HG03135 (cell line): Measurements from ENCODE around the gene TRANK1.
A peak's percentile ranks its signal among the peaks of the same experiment; 100 is the strongest.

Experiments
- ATAC-seq: cut with Tn5 transposase; IDR thresholded peaks from one replicate; pipeline ENCODE4 v1.9.1; 2021; ENCODE audit warnings: mild to moderate bottlenecking, moderate library complexity; ENCODE audit not compliant: unreplicated experiment

Gene TRANK1

GRCh38 chr3:36811768-36812167 is 133.1 kb downstream of the TRANK1 start:
- no peak for ATAC-seq

DNA sequence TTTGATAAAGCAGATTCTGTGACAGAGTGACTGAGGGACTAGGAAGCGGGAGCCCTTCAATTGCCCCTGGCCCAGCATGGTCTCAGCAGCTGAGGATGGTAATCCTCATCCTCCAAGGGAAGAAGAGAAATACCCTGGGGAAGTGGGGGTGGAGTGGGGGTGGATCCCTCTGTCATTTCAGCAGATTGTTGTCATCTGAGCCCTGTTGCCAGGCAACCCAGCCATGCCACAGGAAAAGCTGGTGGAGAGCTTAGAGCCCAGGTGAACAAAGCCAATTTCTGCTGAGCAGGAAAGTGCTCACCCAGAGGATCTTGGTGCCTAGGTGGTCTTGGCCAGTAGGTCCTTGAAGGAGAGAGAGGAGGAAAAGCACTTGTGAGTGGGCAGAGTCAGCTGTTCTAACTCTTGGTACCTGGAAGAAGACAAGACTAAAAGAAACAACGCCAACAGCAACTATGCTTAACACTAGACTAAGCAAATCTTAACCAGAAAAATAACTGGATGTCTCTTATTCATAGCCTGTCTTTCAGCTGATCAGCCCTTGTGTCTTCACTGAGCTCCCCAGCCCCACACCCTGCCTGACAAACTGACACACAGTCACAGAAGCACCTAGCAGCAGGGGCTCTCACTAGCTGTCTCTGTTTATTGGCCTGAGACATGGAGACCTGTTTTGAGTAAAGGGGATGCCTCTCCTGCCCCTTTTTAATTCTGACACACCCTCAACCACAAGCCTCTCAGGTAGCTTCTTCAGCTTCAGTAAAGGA is 140.4 kb downstream of the TRANK1 start:
- ATAC-seq: no peak

DNA sequence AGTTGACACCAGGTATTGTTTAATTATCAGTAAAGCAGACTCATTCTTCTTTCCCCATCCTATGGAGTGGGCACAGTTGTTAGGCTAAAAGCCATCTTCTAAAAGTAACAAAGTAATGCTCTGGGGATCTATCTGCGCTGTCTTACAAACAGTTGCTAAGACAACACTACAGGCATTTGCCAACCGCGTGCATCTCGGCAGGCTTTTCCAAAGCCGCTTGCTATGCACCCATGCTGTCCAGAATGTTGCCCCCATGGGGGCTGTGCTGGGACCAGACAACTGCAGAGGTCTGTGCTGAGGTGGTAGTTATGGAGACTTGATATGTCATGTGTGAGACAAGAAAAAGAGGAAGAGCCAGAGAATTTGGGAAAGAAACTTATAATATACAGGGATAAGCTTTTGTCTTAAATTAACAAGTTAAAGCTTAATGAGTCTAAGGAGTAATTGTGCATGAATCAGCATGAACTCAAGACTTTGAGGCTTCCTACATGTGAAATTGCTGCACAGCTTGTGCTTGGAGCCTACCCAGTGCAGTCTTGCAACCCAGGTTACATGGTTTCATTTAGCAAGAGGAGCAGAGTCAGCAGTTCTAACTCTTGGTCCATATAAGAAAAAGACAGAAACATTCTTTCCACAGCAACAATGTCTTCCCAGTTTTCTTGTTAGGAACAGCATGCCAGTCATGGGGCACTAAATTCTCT is 141.6 kb downstream of the TRANK1 start:
- ATAC-seq: no peak

GRCh38 chr3:36800533-36801116 is 144.2 kb downstream of the TRANK1 start:
- no peak for ATAC-seq

DNA sequence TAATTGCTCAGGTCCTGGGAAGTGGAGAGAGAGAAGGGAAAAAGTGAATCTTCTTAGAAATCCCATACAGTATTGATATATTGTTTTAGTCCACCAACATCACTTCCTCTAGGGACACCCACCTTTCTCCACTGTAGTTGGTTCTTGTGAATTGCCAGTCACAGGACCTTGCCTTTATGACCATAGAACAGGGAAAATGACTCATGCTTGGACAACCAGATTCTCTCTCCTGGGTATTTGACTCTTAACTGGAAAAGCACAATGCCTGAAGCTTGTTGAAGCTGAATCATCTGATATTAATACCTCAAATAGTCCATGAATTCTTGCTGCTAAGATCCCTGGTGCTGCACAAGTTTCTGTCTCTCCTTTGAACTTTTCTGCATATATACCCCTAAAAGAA is 148.0 kb downstream of the TRANK1 start:
- no peak for ATAC-seq

- ATAC-seq: no peak
Measured at GRCh38 chr3:36796161-36796560, 148.7 kb downstream of the TRANK1 start.

DNA sequence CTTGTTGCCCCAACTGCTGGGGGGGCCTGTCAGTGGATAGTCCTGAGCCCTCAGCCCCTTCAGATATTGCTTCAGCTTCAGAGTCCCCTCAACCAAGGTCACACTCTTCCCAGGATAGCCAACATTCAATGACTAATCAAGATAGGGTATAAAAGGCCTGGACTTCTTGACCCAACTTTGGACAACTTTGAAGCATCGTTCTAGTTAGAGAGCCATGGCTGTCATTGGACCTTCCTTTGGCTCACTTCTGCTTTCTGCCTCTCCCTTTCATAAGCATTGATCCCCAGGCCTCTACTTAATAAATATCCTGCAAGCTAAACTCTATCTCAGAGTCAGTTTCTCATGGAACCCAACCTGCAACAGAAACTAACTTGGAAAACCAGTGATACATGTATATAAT is 149.2 kb downstream of the TRANK1 start:
- no peak for ATAC-seq

GRCh38 chr3:36792342-36792741 is 152.5 kb downstream of the TRANK1 start:
- ATAC-seq: no peak

DNA sequence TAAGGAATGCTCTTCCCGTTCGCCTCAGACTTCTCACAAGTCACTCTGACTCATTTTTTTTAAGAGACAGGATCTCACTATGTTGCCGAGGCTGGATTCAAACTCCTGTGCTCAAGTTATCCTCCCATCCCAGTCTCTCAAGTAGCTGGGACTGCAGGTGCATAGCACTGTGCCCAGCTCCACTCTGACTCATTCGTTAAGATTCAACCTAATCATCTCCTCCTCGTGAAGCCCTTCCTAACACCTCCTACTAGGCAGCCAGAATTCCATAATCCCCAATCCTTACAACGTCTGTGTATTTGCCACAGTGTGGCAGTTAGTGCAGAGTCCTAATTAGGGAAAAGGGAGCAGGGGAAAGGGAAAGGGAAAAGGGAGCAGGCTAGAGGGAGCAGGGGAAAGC is 154.1 kb downstream of the TRANK1 start:
- no peak for ATAC-seq

DNA sequence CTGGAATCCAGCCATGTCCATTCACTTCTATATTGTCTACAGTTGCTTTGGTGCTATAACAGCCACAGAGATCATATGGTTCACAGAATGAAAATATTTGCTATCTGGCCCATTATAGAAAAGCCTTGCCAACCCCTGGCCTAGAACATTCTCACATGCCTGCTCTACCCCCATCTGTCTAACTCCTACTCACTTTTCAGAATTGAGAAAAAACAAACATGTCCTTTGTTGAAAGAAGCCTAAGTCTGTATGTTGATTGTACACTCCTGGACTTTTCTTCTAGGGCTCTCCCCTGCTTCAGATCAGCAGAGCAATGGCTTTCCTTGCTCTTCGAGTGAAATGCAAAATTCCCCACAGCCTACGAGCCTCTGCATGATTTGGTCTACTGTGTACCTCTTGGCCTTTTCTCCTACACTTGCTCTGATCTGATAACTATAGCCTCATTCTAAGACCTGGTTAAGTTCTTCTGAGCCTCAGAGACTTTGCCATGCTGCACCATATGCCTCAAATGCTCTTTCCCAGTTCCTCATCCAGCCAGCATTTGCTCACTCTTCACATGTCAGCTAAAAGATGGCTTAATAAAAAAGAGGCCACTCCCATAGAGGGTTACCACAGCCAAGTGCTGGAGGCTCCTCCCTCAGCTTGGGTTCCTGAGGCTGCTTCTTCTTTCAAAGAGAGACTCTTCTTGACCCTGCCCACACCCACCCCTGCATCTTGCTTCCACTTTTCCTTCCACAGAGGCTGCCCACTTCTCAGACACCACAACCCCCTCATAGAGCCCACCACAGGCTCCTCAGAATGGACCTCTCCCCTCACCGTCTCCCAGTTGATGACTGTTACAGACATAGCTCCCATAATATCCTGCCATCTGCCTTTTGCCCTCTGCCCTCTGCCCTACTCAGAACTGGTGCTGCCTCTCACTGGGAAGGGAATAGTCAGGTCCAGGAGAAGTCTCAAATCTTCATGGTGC is 157.6 kb downstream of the TRANK1 start:
- ATAC-seq: no peak

GRCh38 chr3:36784138-36784635 is 160.7 kb downstream of the TRANK1 start:
- ATAC-seq: no peak

- peak; percentile 87 for ATAC-seq
Measured at GRCh38 chr3:36777424-36778218, 167.2 kb downstream of the TRANK1 start.
